Panc1 (cell line): ENCODE measurements around the gene TRABD2A. TPM values are rescaled to one million over a fixed set of nuclear protein-coding genes. Genes with fewer than 3 reads are reported as not detected.

Experiments used
- ATAC-seq: fragments of 200-7000 bp; cut with Tn5 transposase; 2 replicates; pipeline ENCODE4 v1.9.1; 2020; ENCODE audit warnings: mild to moderate bottlenecking, moderate library complexity
- BruUV-seq: library from RNA; stranded (reverse); fragments of 400-500 nt; replicated peaks from 2 replicates; lab custom pipeline; 2021; lab: Mats Ljungman, UMichigan
- CTCF ChIA-PET: fragments of 300-600 bp; sonication (Branson Sonifier 250); formaldehyde crosslinking; loops from one replicate; lab custom pipeline; 2022; ENCODE audit warnings: antibody characterized with exemption; lab: Charles Lee
- POLR2A ChIA-PET: fragments of 300-600 bp; sonication (Branson Sonifier 250); formaldehyde crosslinking; loops from one replicate; lab custom pipeline; 2022; ENCODE audit warnings: antibody characterized with exemption; lab: Charles Lee
- DNase-seq: peaks from one replicate; pipeline ENCODE4 v3.0.0-alpha.2; 2010; ENCODE audit warnings: low read depth, low spot score
- H3K27ac ChIP-seq: 2 replicates; pipeline ENCODE4 v1.5.1; 2011; ENCODE audit warnings: mild to moderate bottlenecking, low read length, inconsistent platforms
- H3K27me3 ChIP-seq: fragments of 200-500 bp; sonication (Bioruptor generic); 2 replicates; pipeline ENCODE4 v1.6.0; 2014; ENCODE audit warnings: low read length, inconsistent platforms; ENCODE audit not compliant: control insufficient read depth, insufficient read depth
- H3K36me3 ChIP-seq: fragments of 200-500 bp; sonication (Bioruptor generic); 2 replicates; pipeline ENCODE4 v1.5.1; 2014; ENCODE audit warnings: inconsistent platforms, mild to moderate bottlenecking, low read length, moderate library complexity; ENCODE audit not compliant: control insufficient read depth, insufficient read depth
- H3K4me1 ChIP-seq: 2 replicates; pipeline ENCODE4 v1.5.1; 2011; ENCODE audit warnings: inconsistent platforms, mild to moderate bottlenecking, low read length, moderate library complexity; ENCODE audit not compliant: control insufficient read depth, insufficient read depth
- H3K4me3 ChIP-seq, 2 experiments: 2 replicates each; pipeline ENCODE4 v1.5.1; 2011 to 2012; ENCODE audit warnings: low read depth in 2 of 2, low read length in 2 of 2, mild to moderate bottlenecking in 2 of 2, inconsistent platforms in 1 of 2, moderate library complexity in 1 of 2
- H3K9me3 ChIP-seq: fragments of 200-500 bp; sonication (Bioruptor generic); 2 replicates; pipeline ENCODE4 v1.5.1; 2014; ENCODE audit warnings: low read depth, mild to moderate bottlenecking, inconsistent platforms, low read length, moderate library complexity; ENCODE audit not compliant: control insufficient read depth, insufficient read depth
- POLR2AphosphoS5 ChIP-seq: IDR thresholded peaks from 2 replicates; pipeline ENCODE4 v1.6.1; 2012; ENCODE audit warnings: mild to moderate bottlenecking, low read depth, low read length, moderate library complexity
- SIN3A ChIP-seq: IDR thresholded peaks from 2 replicates; pipeline ENCODE4 v1.6.1; 2012; ENCODE audit warnings: low read depth, mild to moderate bottlenecking, low read length, moderate library complexity, borderline replicate concordance; ENCODE audit not compliant: insufficient read depth
- TCF7L2 ChIP-seq: IDR thresholded peaks from 2 replicates; pipeline ENCODE4 v1.6.1; 2011; ENCODE audit warnings: mild to moderate bottlenecking, low read depth, low read length, inconsistent platforms
- in situ Hi-C: cut with HindIII; loops from 2 replicates; pipeline ENCODE4 v1.10.0; 2016; ENCODE audit warnings: low sequenced_read_pairs, low pct_unique_long_range_greater_than_20kb
- intact Hi-C: fragments of 100-400 bp; cut with micrococcal nuclease; formaldehyde crosslinking; loops from one replicate; pipeline ENCODE4 v1.10.0; 2022; ENCODE audit not compliant: unreplicated experiment
- total RNA-seq: library from RNA; stranded (reverse); gene quantifications from one replicate; pipeline ENCODE4 v1.2.1, GENCODE V29; 2021; ENCODE audit not compliant: unreplicated experiment
- TF ChIP-seq, protein P1 (sequence below), 2 experiments: IDR thresholded peaks; 2 replicates each; pipeline ENCODE4 v1.6.1; 2011 to 2012; ENCODE audit warnings: low read depth in 2 of 2, control low read depth in 1 of 2, low read length in 1 of 2, mild to moderate bottlenecking in 1 of 2, moderate library complexity in 1 of 2; ENCODE audit not compliant: insufficient read depth in 1 of 2
- TF ChIP-seq, protein P2 (sequence below): fragments of 450-650 bp; IDR thresholded peaks from 2 replicates; pipeline ENCODE4 v1.5.1; 2017; ENCODE audit warnings: mild to moderate bottlenecking

Gene TRABD2A
- total RNA-seq, 1 experiment from 2014 or later, result 1.7 TPM

DNA sequence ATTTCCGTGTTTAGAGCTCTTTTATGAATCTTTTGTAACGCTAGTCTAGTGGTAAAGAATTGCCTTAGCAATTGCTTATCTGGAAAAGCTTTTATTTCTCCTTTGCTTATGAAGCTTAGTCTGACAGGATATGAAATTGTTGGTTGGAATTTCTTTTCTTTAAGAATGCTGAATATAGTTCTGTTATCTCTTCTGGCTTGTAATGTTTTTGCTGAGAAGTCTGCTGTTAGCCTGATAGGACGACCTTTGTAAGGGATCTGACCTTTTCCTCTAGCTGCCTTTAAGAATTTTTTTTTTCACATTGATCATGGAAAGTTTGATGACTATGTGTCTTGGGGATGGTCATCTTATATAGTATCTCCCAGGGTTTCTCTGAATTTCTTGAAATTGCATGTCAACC is 101.1 kb downstream of the TRABD2A start:
- CTCF ChIA-PET, result no interaction called here
- Histone ChIP-seq H3K36me3 (no peaks in the 10 kb centered on the region), H3K27ac (no peak overlapping the region), H3K9me3 (no peaks in the 10 kb centered on the region), H3K4me1 (no peaks in the 10 kb centered on the region), H3K27me3 (no peaks in the 10 kb centered on the region), H3K4me3 (no peak overlapping the region)
- POLR2A ChIA-PET, result no interaction called here
- intact Hi-C loops, result no loop called here
- BruUV-seq, result no TSS peak
- no peak for DNase-seq
- in situ Hi-C loops, result no loop called here
- no peak for ATAC-seq
- TF ChIP-seq TCF7L2 (no peak), POLR2AphosphoS5 (no peak), SIN3A (no peak)
- TF ChIP-seq, protein P1, sequence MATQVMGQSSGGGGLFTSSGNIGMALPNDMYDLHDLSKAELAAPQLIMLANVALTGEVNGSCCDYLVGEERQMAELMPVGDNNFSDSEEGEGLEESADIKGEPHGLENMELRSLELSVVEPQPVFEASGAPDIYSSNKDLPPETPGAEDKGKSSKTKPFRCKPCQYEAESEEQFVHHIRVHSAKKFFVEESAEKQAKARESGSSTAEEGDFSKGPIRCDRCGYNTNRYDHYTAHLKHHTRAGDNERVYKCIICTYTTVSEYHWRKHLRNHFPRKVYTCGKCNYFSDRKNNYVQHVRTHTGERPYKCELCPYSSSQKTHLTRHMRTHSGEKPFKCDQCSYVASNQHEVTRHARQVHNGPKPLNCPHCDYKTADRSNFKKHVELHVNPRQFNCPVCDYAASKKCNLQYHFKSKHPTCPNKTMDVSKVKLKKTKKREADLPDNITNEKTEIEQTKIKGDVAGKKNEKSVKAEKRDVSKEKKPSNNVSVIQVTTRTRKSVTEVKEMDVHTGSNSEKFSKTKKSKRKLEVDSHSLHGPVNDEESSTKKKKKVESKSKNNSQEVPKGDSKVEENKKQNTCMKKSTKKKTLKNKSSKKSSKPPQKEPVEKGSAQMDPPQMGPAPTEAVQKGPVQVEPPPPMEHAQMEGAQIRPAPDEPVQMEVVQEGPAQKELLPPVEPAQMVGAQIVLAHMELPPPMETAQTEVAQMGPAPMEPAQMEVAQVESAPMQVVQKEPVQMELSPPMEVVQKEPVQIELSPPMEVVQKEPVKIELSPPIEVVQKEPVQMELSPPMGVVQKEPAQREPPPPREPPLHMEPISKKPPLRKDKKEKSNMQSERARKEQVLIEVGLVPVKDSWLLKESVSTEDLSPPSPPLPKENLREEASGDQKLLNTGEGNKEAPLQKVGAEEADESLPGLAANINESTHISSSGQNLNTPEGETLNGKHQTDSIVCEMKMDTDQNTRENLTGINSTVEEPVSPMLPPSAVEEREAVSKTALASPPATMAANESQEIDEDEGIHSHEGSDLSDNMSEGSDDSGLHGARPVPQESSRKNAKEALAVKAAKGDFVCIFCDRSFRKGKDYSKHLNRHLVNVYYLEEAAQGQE (IDR thresholded peaks at IDR 0.05; ENCODE audit: insufficient read depth in 1 of 2, low read depth in 2 of 2, low read length in 1 of 2), result no peak
- TF ChIP-seq, protein P2, sequence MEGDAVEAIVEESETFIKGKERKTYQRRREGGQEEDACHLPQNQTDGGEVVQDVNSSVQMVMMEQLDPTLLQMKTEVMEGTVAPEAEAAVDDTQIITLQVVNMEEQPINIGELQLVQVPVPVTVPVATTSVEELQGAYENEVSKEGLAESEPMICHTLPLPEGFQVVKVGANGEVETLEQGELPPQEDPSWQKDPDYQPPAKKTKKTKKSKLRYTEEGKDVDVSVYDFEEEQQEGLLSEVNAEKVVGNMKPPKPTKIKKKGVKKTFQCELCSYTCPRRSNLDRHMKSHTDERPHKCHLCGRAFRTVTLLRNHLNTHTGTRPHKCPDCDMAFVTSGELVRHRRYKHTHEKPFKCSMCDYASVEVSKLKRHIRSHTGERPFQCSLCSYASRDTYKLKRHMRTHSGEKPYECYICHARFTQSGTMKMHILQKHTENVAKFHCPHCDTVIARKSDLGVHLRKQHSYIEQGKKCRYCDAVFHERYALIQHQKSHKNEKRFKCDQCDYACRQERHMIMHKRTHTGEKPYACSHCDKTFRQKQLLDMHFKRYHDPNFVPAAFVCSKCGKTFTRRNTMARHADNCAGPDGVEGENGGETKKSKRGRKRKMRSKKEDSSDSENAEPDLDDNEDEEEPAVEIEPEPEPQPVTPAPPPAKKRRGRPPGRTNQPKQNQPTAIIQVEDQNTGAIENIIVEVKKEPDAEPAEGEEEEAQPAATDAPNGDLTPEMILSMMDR, result no peak

DNA sequence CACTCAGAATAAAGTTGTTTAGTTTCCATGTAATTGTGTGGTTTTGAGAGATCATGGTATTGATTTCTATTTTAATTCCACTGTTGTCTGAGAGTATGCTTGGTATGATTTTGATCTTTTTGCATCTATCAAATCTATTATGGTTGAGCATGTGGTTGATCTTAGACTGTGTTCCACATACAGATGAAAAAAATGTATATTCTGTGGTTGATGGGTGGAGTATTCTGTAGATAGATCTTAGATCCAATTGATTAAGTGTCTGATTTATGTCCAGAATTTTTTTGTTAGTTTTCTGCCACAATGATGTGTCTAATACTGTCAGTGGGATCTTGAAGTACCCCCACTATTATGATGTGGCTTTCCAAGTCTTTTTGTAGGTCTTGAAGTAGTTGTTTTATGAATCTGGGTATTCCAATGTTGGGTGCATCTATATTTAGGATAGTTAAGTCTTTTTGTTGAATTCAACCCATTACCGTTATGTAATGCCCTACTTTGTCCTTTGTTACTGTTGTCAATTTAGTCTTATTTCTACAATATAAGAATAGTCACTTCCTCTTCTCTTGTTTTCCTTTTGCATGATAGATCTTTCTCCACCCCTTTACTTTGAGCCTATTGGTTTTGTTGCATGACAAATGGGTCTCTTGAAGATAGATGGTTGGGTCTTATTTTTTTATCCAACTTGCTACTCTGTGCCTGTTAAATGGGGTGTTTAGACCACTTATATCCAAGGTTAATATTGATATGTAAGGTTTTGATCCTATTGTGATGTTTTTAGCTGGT is 101.8 kb downstream of the TRABD2A start:
- ATAC-seq (no peak), DNase-seq (no peak)
- BruUV-seq, result no TSS peak
- intact Hi-C loops, result no loop called here
- no peaks in the 10 kb centered on the region for H3K27me3 ChIP-seq
- H3K9me3 ChIP-seq, result no peaks in the 10 kb centered on the region
- no peaks in the 10 kb centered on the region for H3K36me3 ChIP-seq
- in situ Hi-C loops, result no loop called here
- H3K27ac ChIP-seq, result no peak overlapping the region
- CTCF ChIA-PET, result no interaction called here
- TF ChIP-seq, protein P1 (IDR thresholded peaks at IDR 0.05; ENCODE audit: insufficient read depth in 1 of 2, low read depth in 2 of 2, low read length in 1 of 2), result no peak
- TF ChIP-seq POLR2AphosphoS5, result no peak
- TF ChIP-seq, protein P2, result no peak
- TF ChIP-seq SIN3A, result no peak
- TF ChIP-seq TCF7L2, result no peak
- H3K4me3 ChIP-seq, result no peak overlapping the region
- H3K4me1 ChIP-seq, result no peaks in the 10 kb centered on the region
- POLR2A ChIA-PET, result no interaction called here
